Epithelial cell of alveolus of lung (primary cell): ENCODE measurements around the gene PRKAB2. TPM values are rescaled to one million over a fixed set of nuclear protein-coding genes. Genes with fewer than 3 reads are reported as not detected.

Source experiments
- total RNA-seq: library from RNA; depleted of rRNA; stranded (reverse); fragments of >200 nt; gene quantifications from 2 replicates; pipeline ENCODE4 v1.2.1, GENCODE V29; 2015

PRKAB2 gene
- 10.5 and 14.1 TPM in 2 replicates for total RNA-seq

GRCh38 chr1:147172168-147173016 lies at the start of gene PRKAB2:
PRKAB2 (minus strand) TSS chr1:147172470; CDS start chr1:147172144, 326 bp downstream.

Other genes starting within 250 kb of the PRKAB2 start
- 1.7 and 3.4 TPM in 2 replicates for gene NBPF12, start 234.1 kb downstream of the PRKAB2 start, total RNA-seq
- gene FMO5, start 52.9 kb upstream of the PRKAB2 start, total RNA-seq = 0.13 and 0.72 TPM in 2 replicates
- gene CHD1L, start 70.2 kb upstream of the PRKAB2 start, total RNA-seq = 19.8 and 26.2 TPM in 2 replicates